Spleen (tissue), 7 donors: ENCODE measurements around the gene ZBBX.

Experiments
- POLR2A ChIP-seq, 3 donors: fragments of 450-650 bp; IDR thresholded peaks; one replicate each; pipeline ENCODE4 v1.5.1; 2017; ENCODE audit warnings: antibody characterized with exemption in 3 of 3, mild to moderate bottlenecking in 1 of 3
- POLR2AphosphoS5 ChIP-seq, 3 donors: sonication (generic); formaldehyde crosslinking; IDR thresholded peaks; one replicate each; pipeline ENCODE4 v1.5.1; 2017; ENCODE audit warnings: antibody characterized with exemption in 3 of 3
- TF ChIP-seq, protein P1 (sequence below), 11 experiments: fragments of 200-600 bp in 7 of 11; fragments of 450-650 bp in 4 of 11; sonication (generic) in 4 of 11; IDR thresholded peaks in 8 of 11; conservative IDR thresholded peaks in 3 of 11; 1 replicate in 7 of 11; 2 replicates in 4 of 11; pipeline versions ENCODE4 v1.4.0 to v1.8.0; 2016 to 2021; ENCODE audit warnings: antibody characterized with exemption in 11 of 11, inconsistent platforms in 4 of 11, mild to moderate bottlenecking in 1 of 11
- donor health status: DM: no; HTN: no; CAD: no; lungs with moderate emphysema.
- donor health status: DM: no; HTN: no; CAD: no.
- donor health status: DM: no; HTN: no; CAD: no.

DNA sequence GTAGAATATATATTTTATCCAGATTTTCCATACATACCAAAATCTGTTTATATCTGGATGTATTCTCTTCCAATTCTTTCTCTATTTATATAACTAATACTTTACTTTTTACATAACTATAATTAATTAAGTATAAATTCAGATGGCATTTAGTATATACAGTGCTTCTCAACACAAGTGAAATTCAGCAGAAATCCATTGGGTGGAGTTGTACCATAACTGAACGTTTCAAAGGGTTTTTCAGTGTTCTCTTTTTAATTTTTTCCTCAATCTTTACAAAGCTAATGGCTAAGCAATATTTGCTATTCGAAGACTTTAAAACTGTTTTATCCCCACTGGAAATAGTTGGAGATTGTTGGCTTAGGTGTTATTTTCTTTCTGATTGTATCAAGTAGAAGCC is 13.9 kb upstream of the ZBBX start:
- TF ChIP-seq, protein P1, sequence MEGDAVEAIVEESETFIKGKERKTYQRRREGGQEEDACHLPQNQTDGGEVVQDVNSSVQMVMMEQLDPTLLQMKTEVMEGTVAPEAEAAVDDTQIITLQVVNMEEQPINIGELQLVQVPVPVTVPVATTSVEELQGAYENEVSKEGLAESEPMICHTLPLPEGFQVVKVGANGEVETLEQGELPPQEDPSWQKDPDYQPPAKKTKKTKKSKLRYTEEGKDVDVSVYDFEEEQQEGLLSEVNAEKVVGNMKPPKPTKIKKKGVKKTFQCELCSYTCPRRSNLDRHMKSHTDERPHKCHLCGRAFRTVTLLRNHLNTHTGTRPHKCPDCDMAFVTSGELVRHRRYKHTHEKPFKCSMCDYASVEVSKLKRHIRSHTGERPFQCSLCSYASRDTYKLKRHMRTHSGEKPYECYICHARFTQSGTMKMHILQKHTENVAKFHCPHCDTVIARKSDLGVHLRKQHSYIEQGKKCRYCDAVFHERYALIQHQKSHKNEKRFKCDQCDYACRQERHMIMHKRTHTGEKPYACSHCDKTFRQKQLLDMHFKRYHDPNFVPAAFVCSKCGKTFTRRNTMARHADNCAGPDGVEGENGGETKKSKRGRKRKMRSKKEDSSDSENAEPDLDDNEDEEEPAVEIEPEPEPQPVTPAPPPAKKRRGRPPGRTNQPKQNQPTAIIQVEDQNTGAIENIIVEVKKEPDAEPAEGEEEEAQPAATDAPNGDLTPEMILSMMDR (IDR thresholded peaks at IDR 0.05 in 8 of 11, conservative IDR thresholded peaks at IDR 0.05 in 3 of 11), result no peak
- TF ChIP-seq POLR2AphosphoS5 (IDR thresholded peaks at IDR 0.05), result no peak
- TF ChIP-seq POLR2A (IDR thresholded peaks at IDR 0.05), result no peak
